T-helper 1 cell (primary cell): ENCODE results near the gene CPNE4.

Source experiments
- DNase-seq, 5 donors: peaks; one replicate each; pipeline ENCODE4 v3.0.0-alpha.2; 2012 to 2020

CPNE4 gene

GRCh38 chr3:131730581-131730980 is 304.2 kb downstream of the CPNE4 start:
- DNase-seq, result no peak

GRCh38 chr3:131729643-131730017 is 305.2 kb downstream of the CPNE4 start:
- no peak for DNase-seq

- no peak for DNase-seq
Observed at GRCh38 chr3:131728898-131729642, 305.7 kb downstream of the CPNE4 start.

GRCh38 chr3:131725414-131725813 is 309.4 kb downstream of the CPNE4 start:
- no peak for DNase-seq

GRCh38 chr3:131723343-131723742 is 311.5 kb downstream of the CPNE4 start:
- no peak for DNase-seq

DNA sequence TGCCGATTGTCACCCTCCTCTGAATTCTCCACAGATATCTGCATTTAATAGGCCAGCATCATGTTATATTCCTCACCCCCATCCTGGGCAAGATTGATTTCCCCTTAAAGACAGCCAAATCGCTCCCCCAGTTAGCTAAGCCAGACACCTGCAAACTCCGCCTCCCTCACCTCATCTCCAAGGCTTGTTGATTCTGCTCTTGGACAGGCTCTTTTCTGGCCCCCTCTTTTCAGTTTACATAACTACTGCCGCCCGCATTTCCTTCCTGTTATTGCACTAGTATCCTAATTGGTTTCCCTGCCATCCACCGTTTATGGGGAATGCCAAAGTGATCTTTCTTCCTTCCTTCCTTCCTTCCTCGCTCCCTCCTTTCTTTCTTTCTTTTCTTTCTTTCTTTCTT is 317.3 kb downstream of the CPNE4 start:
- DNase-seq, result no peak

DNA sequence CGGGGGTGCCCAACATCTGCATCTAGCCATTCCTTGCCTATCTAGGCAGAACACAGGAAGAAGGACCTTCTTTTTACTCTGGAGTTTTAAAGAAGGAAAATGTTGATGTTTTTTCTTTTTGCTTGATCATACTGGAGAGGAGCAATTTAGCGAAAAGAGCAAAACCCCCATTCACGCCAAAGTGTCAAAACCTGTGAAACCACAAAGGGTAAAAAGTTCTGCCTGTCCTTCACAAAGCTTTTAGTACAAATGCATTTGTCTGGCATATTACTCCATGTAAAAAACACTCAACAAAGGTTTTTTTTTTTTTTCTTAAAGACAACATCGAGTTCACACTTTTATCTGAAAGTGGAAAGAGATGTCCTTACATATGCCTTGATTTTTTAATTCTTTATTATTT is 317.9 kb downstream of the CPNE4 start:
- DNase-seq, result no peak

DNA sequence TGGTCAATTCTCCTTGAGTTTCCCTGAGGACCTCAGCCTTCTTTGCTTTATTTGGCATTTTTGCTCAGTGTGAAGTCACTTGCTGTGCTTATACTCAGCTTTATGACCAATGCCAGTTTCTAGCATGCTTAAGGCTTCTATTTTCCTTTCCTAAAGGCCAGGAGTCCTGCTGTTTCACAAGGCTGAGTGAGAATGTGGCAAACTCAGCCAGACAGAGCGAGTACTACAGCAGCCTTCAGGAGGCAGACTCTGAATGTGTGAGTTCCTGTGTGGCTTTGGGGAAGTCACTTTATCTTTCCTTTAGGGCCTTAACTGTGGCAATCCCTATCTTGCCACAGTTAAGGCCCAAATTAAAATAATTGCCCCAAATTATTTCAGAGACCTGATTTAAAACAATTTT is 318.8 kb downstream of the CPNE4 start:
- DNase-seq, result no peak

DNA sequence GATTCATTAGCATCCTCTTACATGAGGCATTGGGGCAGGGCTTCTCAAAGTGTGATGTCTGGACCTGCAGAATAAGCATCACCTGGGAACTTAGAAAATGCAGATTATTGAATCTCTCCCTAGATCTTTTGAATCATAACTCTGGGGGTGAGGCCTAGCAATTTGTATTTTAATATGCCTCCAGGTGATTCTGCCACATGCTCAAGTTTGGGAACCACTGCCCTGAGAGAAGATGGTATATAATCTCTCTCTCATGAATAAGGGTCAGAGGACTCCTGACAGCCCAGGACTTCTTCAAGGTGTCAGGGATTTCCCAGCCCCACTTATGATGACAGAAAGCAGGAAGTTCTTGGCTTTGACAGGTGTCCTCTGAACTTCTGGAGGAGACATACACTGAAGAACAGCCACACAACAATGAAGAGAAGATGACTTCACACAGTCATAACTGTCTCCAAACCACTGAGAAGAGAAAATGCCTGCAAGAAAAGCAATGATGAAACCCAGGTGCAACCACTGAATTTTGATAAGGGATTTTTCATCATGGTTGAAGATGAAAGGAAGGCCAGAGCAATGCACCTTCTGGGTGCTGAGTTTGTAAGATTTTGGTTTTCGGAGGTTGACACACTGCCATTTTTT is 320.1 kb downstream of the CPNE4 start:
- DNase-seq, result peak in 1 of 5 donors; percentile 17

DNA sequence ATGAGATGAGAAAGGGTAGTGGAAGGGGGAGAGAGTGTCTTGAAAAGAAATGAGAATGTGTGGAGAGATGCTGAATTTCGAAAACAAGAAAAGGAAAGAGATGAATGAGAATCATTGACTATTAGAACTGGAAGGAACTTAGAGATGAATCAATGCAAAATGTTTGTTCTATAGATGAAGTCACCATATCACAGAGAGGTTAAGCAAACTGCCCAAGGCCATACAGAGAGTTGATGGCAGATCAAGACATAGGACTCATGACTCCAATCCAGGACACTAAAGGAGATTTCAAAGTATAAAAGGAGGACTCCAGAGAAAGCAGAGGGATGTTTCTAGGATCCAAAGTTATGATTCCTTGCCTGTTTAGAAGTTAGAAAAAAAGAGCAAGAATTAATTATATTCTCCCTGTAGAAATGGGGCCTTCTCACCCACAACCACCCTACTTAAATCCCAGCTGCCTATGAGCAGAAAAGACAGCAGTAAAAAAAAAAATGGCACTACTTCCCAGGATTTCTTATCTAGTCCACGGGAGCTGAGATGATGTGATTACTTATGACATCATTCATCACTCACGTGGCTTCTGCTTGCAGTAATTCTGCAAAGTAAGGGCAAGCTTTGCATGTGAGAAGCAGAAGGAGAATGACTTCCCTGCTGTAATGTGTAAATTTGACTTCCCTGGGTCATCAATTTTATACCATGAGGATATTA is 321.2 kb downstream of the CPNE4 start:
- no peak for DNase-seq

DNA sequence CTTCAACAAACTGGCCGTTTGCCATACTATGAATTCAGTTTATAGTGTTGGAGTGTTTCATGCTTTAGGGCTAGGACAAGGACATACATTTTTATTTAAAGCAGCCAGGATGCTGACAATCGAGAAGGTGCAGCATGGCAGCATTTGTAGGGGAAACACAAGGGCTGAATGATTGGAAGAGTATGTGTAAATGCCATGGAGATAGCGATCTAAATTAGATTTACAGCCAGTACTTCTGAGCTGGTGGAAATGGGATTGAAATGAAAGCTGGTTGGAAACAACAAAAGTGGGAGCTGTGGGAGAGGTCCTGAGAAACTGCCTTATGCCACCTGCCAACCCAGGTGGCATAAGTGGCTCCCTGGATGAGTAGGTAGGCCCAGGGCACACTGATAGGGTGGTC is 322.2 kb downstream of the CPNE4 start:
- DNase-seq, result no peak

- no peak for DNase-seq
Observed at GRCh38 chr3:131711114-131711768, 323.6 kb downstream of the CPNE4 start.

DNA sequence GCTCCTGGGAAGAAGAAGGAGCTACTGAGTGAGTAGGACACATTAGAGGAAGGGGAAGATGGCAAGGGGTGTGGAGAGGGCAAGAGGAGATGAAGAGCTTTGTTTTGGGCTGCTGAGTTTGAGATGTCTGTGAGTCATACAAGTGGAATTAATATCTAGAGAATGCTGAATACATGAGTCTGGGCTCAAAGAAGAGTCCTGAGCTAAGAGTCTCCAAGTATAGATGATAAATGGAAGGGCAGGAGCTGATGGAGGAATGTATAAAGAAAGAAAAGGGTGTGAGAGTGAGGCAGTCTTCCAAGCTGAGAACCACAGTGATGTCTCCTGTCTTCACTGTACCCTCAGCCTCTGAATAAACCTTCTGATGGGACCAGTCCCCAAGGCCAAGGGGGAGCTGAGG is 326.6 kb downstream of the CPNE4 start:
- no peak for DNase-seq

DNA sequence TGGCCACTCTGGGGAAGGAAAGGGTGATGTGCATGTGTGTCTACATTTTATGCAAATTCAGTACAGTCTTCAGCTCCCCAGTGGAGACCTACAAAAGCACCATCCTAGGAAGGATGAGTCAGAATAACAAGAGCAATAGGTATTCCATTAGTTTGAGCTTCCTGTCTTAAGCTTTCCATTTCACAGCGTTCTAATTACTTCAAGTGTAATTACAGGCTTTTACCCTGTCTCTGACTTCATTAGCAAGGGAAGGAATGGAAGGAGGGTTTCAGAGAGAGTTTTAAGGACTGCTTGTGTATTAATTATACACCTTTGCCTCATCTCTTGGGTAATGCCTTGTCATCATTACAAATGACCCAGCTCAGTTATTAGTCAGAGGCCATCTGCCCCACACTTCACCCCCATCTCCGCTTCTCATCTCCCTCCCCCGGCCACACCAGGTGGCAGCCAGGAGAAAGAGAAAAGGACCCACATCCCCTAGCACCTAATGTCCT is 329.2 kb downstream of the CPNE4 start:
- no peak for DNase-seq

DNA sequence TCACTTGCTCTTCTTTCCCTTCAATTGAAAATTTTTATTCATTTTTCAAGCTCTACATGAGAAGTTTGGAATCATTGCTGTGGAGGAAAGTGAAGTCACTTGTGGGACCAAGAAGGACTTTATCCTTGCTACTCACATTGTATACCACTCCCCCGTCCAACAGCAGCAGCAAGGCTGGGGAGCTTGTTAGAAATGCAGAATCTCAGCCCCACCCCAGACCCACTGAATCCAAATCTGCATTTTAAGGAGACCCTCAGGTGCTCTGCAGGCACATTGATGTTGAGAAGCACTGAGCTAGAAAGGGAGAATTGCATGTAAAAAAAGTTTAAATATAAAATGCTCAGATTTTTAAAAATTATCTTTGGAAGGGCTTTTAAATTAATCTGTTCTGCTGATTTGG is 329.7 kb downstream of the CPNE4 start:
- no peak for DNase-seq

- DNase-seq, result no peak
Observed at GRCh38 chr3:131704098-131704497, 330.7 kb downstream of the CPNE4 start.

- no peak for DNase-seq
Observed at GRCh38 chr3:131702146-131702545, 332.7 kb downstream of the CPNE4 start.

DNA sequence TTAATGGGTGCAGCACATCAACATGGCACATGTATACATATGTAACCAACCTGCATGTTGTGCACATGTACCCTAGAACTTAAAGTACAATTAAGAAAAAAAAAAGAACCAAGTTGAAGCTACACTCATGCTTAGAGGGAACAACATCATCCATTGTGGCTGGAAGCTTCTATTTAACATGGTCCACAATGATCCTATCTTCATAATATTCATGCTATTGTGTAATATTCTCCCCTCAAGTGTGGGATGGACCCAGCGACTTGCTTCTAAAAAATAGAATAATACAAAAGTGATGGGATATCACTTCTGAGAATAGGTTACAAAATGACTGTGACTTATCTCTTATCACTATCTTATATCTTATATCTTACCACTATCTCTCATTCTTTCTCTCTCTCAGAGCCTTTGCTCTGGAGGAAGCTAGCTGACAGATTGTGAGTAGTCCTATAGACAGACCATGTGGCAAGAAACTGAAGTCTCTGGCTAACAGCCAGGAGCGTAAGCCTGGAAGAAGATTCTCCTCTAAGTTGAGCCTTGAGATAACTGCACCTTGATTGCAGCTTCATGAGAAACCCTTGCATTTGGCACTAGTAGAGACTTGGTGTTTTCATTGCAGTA is 333.6 kb downstream of the CPNE4 start:
- no peak for DNase-seq

- DNase-seq, result no peak
Observed at GRCh38 chr3:131699001-131699400, 335.8 kb downstream of the CPNE4 start.

GRCh38 chr3:131694376-131694775 is 340.4 kb downstream of the CPNE4 start:
- DNase-seq, result no peak

DNA sequence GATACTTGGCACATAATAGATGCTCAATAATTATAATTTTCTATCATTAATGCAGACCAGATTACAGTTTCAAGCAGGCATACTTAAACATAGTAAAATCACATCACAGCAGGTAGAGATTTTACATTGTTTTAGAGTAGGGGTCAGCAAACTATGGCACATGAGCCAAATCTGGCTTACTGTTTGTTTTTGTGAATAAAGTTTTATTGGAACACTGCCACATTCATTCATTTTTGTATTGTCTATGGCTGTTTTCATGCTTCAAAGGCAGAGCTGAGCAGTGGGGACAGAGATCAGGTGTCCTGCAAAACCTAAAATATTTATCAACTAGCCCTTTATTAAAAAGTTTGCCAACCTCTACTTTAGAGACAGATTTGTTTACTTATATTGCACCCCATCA is 342.5 kb downstream of the CPNE4 start:
- no peak for DNase-seq

DNA sequence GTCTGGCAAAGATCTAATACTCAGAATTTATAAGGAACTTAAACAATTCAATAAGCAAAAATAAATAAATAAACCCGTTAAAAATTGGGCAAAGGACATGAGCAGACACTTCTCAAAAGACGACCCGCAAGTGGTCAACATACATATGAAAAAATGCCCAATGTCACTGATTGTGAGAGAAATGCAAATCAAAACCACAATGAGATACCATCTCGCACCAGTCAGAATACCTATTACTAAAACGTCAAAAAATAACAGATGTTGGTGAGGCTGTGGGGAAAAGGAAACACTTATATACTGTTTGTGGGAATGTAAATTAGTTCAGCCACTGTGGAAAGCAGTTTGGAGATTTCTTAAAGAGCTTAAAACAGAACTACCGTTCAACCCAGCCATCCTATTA is 344.0 kb downstream of the CPNE4 start:
- no peak for DNase-seq

DNA sequence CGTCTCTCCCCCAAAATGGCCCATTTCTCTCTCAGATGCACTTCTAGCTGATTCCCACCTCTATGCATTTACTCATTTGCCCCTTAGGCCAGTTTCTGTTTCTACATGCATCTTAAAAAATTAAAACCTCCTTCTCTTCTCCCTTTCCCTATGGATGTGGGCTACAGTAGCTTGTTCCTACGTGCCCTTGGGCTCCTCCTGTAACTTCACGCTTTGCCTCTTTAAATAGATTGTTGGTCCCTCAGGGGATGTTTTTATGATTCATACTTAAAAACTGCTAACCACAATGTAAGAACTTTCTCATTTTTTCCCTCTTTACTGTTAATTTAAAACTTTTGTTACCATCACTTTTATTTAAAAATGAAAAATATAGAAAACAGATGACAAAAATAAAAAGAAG is 346.4 kb downstream of the CPNE4 start:
- no peak for DNase-seq
